GM12872 (cell line): Measurements from ENCODE around the gene ALDOA.

ENCODE experiments used
- CTCF ChIP-seq: IDR thresholded peaks from 3 replicates; pipeline ENCODE4 v1.5.1; 2011; ENCODE audit warnings: low read depth, mild to moderate bottlenecking, low read length, moderate library complexity; ENCODE audit not compliant: insufficient read depth

The ALDOA gene

GRCh38 chr16:30025156-30025555, 40.4 kb upstream of the ALDOA start:
- TF ChIP-seq CTCF, result no peak

- no peak for TF ChIP-seq CTCF
These were observed 40.0 kb upstream of the ALDOA start for GRCh38 chr16:30025574-30025973.

- TF ChIP-seq CTCF, result no peak
These were observed 39.1 kb upstream of the ALDOA start for GRCh38 chr16:30026449-30026848.

- no peak for TF ChIP-seq CTCF
These were observed 37.7 kb upstream of the ALDOA start for GRCh38 chr16:30027588-30028437.

- no peak for TF ChIP-seq CTCF
These were observed 37.0 kb upstream of the ALDOA start for GRCh38 chr16:30028438-30029076.

DNA sequence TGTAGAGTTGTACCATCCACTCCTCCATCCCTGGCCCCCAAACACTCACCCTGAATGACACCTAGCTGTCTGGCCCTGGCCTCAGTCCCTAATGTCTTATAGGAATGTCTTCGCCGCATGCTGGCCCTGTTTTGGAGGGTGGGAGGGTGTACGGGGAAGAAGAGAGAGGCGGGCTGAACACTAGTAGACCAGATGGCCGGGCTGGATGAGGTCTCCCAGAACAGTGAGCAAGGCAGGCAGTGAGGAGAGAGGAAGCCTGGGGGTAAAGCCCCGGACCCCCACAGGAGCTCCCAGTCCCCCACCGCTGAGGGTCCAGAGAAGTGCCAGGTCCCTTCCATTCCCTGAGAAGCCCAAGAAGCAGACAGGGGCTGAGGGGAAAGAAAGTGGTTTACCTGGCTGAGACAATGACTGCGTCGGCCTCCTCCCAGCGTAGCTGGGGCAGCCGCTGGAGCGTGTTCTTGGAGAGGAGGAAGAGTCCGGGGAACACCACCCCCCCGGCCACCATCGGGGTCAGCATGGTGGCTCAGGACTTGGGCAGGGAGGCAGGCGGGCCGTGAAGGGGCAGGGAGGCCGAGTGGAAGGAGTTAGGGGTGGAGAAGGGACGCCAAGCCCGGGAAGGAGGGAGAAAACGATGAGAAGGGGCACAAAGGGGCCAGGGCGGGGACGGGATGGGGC, 35.4 kb upstream of the ALDOA start:
- no peak for TF ChIP-seq CTCF

DNA sequence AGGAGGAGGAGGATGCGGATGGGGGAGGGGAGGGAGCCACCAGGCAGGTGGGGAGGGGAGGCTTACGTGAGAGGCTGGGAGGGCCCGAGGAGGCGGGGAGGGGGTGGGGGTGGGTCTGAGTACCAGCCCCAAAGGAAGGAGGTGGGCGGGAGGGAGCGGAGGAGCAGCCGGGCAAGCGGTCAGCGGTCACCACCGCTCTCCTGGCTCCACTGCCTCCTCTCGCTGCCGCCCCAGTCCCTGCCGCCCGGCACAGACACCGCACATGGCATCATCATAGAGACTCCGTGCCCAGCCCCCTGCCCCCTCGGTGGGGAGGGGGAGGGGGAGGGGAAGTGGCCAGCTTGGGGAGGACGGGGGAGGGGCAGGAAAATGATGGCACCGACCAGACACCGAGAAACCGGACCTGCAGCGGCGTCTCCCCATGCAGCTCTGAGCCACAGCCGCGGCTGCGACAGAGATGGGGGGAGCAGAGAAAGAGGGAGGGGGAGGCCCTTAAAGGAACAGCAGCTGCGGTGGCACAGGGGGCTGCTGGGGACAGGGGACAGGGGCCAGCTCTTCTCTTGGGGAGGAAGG, 34.6 kb upstream of the ALDOA start, which contains the start of gene TLCD3B:
TSS of gene TLCD3B (minus strand) at position 431 of the 573 bp plus-strand sequence. CDS start 744 bp downstream, outside the sequence.
- TF ChIP-seq CTCF, result no peak
